ENCODE data around the gene ATP8A2.
"Not testable (repeated sequence)": the region's sequence is repeated elsewhere in the genome, so short reads cannot be mapped to it uniquely, and the experiment has no call there.

The ATP8A2 gene

GRCh38 chr13:25570185-25570584 lies 198.4 kb downstream of the ATP8A2 start:
- no peak for FAIRE-seq

- FAIRE-seq: no peak
Observed at GRCh38 chr13:25571237-25571636, 199.5 kb downstream of the ATP8A2 start.

GRCh38 chr13:25572171-25572570 lies 200.4 kb downstream of the ATP8A2 start:
- not testable (repeated sequence) for FAIRE-seq

- peak; percentile 95 for FAIRE-seq
Observed at GRCh38 chr13:25574437-25575411, 202.9 kb downstream of the ATP8A2 start.

- FAIRE-seq: no peak
Observed at GRCh38 chr13:25575562-25575961, 203.8 kb downstream of the ATP8A2 start.

GRCh38 chr13:25578526-25578925 lies 206.8 kb downstream of the ATP8A2 start:
- FAIRE-seq: no peak

GRCh38 chr13:25579221-25579620 lies 207.4 kb downstream of the ATP8A2 start:
- FAIRE-seq: no peak

GRCh38 chr13:25581351-25581750 lies 209.6 kb downstream of the ATP8A2 start:
- no peak for FAIRE-seq

- no peak for FAIRE-seq
Observed at GRCh38 chr13:25584087-25584486, 212.3 kb downstream of the ATP8A2 start.

GRCh38 chr13:25585000-25585399 lies 213.2 kb downstream of the ATP8A2 start:
- no peak for FAIRE-seq

- FAIRE-seq: no peak
Observed at GRCh38 chr13:25587326-25587980, 215.7 kb downstream of the ATP8A2 start.

- no peak for FAIRE-seq
Observed at GRCh38 chr13:25588336-25589060, 216.7 kb downstream of the ATP8A2 start.

- FAIRE-seq: no peak
Observed at GRCh38 chr13:25598421-25598820, 226.6 kb downstream of the ATP8A2 start.

- FAIRE-seq: no peak
Observed at GRCh38 chr13:25602176-25602575, 230.4 kb downstream of the ATP8A2 start.

- no peak for FAIRE-seq
Observed at GRCh38 chr13:25604106-25604505, 232.3 kb downstream of the ATP8A2 start.

- FAIRE-seq: no peak
Observed at GRCh38 chr13:25607096-25607495, 235.3 kb downstream of the ATP8A2 start.

GRCh38 chr13:25608181-25608580 lies 236.4 kb downstream of the ATP8A2 start:
- no peak for FAIRE-seq

GRCh38 chr13:25616674-25617073 lies 244.9 kb downstream of the ATP8A2 start:
- FAIRE-seq: no peak

- FAIRE-seq: no peak
Observed at GRCh38 chr13:25619897-25620296, 248.1 kb downstream of the ATP8A2 start.

- no peak for FAIRE-seq
Observed at GRCh38 chr13:25625414-25625813, 253.6 kb downstream of the ATP8A2 start.

GRCh38 chr13:25630329-25630900 lies 258.6 kb downstream of the ATP8A2 start:
- FAIRE-seq: no peak

GRCh38 chr13:25632166-25632888 lies 260.6 kb downstream of the ATP8A2 start:
- FAIRE-seq: no peak

All from islet of Langerhans (tissue), 1 donor.